DLD1 (cell line): ENCODE results near the gene BLMH.

Source experiments
- in situ Hi-C: cut with HindIII; loops from 2 replicates; pipeline ENCODE4 v1.10.0; 2017; ENCODE audit warnings: low sequenced_read_pairs

BLMH gene

DNA sequence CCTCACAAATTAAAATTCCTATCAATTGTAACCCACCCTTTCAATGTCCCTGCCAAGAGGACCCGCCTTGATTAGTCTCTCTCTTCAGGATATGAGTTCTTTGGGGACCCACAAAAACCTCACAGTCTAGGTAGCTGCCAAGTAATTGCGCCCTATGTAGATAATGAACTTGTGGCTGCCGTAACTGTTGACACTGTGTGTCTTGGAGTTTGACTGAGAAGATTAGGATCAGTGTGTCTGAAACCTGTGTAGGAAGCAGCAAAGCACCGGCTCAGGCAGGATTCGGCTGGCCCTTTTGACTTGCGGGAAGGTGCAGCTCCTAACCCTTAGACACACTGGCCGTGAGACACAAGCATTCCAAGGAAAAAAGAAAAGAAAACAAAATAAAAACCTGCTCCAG is 38.4 kb downstream of the BLMH start:
- in situ Hi-C loops = no loop called here

DNA sequence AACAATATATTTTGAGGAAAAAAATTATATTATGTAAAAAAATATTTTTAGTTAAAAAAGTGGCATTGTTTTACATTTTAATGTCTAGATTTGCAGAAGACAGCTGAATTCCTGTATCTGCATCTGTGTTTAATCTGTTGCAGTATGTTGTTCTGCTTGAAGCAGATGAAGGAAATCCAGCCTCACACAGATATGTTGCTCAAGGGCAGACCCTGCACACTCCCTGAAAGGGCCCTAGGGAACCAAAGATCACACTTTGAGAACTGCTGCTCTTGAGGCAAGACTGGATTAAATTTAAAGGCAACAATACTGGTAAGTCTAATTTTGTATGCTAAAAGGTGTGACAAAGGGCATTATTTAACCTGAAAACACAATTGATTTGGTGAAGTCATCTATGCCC is 39.8 kb downstream of the BLMH start:
- in situ Hi-C loops = no loop called here

DNA sequence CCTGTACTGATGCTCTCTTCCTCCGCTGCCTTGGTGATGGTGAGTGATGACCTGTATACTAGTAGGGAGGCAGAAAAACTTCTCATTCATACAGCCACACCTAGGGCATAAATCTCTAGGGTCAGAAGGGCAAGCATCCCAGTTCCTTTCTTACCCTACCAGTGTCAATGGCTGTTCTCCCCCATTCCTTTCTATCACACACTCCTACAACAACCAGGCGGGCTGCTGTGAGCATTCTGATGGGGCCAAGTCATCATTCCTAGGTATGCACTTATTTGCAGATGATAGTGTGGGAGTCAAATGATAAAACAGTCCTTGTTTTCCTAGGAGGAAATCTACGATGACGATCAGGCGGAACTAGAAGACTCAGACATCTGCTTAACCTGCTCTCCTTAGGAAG is 42.3 kb downstream of the BLMH start:
- in situ Hi-C loops = no loop called here

DNA sequence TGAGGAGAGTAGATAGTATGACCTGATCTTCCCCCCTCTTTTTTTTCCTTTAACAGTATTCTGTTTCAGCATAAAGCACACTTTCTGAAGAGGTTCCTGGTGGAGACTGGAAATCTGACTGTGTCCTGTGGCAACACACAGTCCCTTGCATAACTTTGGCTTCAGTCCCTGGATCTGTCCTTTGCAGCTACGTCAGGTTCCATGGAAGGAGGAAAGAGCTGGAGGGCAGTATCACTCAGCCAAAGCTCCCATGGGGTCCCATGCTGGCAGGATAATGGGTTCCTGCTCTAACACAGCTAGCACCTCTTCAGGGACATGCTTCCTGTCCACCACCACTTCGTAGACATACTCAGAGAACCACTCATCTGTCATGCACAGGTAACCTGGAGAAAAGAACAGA is 43.0 kb downstream of the BLMH start:
- in situ Hi-C loops = no loop called here

DNA sequence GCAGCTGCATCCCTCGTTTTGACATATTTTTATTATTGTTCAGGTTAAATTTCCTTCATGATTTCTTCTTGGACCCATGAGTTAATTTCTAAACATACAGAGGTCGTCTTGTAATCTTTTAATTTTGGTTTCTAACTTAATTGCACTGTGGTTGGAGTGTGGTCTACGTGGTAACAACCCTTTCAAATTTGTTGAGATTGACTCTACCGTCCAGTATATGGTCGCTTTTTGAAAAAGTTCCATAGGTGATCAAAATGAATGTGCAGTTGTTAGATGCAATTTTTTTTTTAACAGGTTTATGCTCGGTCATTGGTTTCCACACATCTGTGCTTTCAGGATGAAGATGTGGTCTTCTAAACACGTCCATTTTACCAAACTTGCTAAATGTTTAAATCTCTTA is 45.3 kb downstream of the BLMH start:
- in situ Hi-C loops = no loop called here

DNA sequence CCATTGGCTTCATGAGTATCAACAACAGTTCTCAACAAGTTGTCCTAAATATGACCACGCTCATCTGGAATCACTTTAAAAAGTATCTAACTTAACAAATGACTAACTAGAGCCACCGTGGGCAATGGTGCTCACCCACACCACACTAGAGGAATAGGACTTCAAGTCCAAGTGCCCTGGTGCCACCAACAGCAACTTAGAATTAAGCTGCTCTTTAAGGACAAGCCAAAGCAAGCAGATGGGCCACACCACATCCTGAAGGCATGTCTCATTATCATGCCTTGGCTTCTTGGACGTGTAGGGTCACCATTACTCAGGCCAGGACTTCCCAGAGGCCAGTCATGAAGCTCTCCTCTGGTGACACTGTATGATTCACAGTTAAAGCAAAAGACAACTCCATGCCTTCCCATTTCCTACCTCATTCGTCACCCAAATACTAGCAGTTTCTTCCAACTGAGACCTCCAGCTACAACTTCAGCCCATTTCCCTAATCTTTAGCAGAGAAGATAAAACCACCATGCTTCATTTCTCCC is 46.8 kb downstream of the BLMH start:
- in situ Hi-C loops = no loop called here

DNA sequence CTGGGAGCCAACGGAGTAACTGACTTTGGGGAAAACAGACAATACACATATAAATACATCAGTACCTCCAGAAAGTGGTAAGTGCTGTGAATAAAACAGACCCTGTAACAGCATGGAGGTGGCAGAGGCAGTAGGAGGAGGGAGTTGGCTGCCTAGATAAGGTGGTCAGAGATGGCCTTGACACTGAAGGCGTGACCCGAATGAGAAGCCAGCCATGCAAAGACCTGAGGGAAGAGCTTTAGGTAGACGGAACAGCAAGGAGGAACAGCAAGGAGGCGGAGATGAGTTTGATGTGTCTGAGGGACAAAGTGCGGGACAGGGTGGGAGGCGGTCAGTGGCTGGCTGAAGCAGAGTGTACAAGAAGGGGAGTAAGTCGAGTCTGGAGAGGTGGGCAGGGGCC is 48.2 kb downstream of the BLMH start:
- in situ Hi-C loops = no loop called here

DNA sequence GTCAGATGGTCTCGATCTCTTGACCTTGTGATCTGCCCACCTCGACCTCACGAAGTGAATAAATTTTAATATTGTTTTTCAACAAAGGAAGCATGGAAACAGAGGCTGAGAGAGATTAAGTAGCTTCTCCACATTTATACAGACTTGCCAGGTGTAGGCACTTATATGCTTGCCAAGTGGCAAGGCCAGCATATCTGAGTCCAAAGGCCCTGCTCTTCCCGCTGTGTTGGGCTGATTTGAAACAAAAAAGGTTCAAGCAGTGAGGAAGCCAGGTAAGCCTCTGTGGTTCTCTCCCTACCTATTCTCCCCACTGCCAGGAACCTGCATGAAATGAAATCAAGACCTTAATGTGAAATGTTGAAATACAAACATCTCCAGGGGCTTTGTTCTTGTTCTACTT is 48.7 kb downstream of the BLMH start:
- in situ Hi-C loops = no loop called here

DNA sequence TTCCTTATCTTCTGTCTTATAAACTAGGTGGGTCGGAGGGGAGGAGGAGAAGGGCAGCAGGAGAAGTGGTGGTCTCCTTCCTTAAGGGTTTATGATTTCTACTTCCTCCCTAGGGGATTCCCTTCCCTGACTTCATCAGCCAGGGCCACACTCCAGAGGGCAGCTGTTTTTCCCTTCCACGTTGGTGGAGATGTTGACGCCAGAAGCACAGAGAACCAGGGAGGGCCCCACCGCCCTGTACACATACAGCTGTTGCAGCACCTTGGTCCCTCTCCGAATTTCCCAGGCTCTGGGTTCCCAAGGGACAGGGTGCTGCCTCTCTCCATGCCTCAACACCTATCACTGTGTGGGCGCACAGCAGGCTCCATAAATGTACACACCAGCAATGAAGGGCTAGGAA is 50.7 kb downstream of the BLMH start:
- in situ Hi-C loops = no loop called here

DNA sequence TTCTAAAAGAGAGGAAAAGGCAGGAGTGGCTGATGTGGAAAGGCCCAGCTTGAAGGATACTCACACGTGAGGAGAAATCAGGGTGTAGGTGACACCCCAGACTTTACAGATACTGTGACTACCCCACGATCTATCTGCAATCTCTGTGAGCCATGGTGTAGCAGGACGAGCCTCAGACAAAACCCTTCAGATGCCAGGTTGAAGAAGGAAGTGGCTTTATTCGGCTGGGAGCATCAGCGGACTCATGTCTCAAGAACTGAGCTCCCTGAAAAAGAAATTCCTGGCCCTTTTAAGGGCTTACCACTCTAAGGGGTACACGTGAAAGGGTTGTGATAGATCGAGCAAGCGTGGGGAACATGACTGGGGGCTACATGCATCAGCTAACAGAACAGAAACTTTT is 51.6 kb downstream of the BLMH start:
- in situ Hi-C loops = no loop called here

DNA sequence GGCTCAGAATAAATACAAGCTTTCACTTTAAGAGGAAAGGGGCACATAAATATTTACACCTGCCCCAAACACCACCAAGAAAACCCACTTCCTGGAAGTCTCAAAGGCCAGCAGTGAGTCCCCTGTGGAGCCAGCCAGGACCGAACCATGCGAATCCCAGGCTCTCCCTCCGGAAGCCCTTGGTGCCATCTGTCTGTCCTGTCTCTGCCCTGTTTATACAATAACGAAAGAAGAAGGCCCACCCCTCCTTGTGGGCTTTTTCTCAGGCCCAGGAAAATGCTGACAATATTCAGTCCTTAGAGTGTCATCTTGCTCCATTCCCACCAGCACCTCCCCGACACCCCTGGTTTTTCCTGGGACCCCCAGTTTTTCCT is 52.7 kb downstream of the BLMH start:
- in situ Hi-C loops = no loop called here

DNA sequence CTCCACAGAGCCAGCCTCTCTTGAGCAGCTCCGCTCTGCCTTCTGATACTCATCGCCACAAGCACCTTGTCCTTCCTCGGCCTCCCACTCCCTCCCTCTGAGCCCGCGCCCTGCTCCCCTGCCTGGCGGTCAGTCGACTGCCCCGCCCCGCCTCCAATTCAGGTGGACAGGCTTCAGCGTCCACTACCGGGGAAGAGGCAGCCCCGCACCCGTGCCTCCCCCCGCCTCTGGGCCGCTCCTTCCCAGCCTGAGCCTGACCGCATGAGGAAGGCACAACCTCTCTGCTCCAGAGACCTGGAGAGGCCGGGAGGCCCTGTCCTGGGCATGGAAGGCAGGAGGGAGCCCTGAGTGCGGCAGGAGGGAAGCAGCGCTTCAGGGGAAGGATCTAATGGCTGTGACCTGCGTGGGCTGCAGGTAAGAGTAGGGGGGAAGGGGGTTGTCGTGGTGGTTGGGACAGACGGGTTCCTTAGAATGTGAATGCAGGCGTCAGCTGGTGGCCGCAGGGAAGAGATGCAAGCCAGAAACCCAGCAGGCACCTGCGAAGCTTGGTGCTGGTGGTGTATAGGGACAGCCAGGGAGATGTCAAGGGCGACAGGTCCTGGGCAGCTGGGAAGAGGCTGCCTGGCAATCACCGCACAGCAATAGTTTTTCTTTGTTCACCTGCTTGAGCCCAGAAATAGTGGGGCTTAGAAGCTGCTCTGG is 53.2 kb downstream of the BLMH start:
- in situ Hi-C loops = no loop called here

DNA sequence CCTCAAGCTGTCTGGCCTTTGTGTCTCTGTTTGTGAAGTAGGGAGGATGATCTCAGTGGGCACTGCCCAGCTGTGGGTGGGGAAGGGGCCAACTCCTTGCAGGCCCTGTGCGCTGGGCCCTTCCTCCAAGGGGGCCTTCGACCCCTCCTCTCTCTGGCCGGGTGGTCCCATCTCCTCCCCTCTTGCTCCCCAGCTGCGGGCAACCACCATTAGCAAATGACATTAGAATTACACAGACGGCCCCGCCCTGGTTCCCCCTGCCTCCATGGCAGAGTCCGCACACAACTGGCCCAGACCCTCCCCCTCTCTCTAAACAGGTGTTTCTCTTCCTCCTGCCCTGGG is 53.8 kb downstream of the BLMH start:
- in situ Hi-C loops = no loop called here

DNA sequence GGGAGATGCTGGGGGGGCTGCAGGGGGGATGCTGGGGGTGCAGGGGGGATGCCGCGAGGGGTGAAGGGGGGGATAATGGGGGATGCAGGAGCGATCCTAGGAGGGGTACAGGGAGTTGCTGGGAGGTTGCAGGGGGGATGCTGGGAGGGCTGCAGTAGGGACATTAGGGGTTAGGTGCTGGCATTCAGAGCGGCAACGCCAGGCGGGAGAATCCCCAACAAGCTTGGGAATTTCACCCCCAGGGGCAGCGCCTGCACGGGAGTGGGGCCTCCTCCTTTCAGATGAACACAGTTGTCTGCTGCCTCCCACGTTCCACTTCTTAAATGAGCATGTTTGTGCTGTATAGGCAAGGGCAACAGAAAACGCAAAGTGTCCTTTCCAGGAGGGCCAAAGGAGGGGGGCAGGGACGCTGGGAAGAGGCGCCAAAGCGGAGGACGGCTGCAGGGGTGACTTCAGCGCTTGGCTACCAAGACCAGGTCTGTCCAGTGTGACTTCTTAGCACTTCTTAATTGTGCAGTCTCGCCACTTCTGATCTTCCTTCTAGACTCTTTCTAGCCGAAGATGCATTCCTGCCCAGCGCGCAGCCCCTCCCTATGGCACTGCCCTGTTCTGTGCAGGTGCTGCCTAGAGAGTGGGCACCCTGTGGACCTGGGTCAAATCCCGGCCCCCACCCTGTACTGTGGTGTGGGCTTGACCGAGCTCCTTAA is 54.3 kb downstream of the BLMH start:
- in situ Hi-C loops = no loop called here

DNA sequence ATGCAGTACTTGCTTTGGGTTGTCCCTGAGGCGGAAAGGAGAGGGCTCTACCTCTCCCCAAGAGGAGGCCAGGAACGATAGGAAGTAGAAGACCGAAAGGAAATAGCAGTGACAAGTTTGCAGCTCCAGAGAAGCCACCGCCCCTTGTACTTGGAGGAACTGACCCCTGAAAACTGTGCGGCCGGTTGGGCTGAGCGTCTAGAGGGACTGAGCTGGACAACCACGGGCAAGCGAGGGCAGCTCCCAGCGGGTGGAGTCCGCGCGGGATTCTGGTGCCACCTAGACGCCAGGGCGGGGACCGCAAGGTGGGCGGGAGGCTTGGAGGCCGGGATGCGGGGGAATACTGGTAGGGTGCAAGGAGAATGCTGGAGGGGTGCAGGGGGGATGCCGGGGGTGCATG is 55.0 kb downstream of the BLMH start:
- in situ Hi-C loops = no loop called here

DNA sequence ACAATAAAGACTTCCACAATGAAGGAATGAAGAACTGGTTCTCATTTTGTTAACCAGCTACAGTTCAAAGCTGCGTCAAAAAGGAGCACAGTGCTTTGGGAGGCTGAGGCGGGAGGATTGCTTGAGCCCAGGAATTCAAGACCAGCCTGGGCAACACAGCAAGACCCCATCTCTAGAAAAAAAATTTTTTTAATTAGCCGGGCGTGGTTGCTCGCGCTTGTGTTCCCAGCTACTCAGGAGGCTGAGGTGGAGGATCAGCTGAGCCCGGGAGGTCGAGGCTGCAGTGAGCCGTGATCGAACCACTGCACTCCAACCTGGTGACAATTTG is 55.5 kb downstream of the BLMH start:
- in situ Hi-C loops = no loop called here

DNA sequence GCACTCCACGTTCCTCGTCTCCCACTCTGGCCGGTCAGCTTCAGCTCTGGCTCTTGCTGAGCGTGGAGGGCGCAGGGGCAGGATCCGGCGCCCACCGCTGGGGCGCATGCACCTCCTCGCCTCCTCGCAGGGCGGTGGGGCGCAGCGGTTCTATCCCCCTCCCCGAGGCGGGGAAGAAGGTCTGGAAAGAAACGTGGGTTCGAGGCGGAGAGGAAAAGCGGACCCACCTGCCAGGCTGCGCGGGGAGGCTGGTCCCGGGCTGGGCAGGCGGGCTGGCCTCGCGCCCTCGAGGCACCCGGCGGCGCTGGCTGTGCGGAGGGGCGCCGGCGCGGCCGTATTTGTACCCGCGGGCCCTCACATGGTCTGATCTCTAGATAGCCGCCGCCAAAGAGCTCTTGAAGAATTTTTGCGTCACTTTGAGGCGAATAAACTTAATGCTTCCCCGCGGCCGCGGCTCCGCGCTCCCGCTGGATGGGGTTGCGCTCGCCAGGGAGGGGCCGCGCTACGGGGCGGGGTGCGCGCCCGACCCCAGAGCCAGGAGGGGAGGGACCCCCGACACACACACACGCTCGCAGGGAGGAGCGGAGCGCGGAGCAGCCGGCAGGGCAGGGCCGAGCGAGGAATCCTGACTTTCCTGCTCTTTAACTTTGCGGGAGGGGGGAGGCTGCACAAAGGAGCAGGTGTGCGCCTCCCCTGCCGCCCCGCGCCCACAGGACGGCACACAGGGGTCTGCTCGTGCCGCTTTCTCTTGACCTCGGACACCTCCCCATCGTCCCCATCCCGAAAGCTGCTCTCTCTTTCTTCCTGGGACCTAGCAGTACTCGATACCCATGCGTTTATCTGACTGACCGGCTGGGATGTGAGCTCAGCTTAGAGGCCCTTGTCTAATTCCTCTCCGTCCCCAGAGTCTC is 56.1 kb downstream of the BLMH start, which contains the start of gene SLC6A4:
TSS of gene SLC6A4 (minus strand) at position 312 of the 911 bp plus-strand sequence. CDS start 13,739 bp downstream, outside the sequence.
- in situ Hi-C loops = no loop called here

DNA sequence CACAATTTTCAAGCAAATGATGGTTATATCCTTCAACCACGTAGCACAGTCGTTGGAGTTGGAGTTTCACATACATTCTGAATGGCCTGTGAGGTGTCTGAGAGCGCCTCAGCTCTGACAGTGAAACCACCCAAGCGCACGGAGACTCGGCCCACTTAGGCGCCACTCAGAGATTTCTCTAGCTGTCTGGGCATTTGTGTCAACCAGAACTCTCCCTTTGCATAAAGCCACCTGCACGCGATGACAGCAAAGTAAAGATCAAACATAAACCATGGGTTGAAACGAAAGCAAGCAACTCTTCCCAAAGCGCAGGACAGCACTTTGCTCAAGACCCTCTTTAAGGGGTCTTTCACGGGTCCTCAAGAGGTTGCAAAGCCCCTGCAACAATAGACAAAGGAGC is 56.8 kb downstream of the BLMH start:
- in situ Hi-C loops = no loop called here

DNA sequence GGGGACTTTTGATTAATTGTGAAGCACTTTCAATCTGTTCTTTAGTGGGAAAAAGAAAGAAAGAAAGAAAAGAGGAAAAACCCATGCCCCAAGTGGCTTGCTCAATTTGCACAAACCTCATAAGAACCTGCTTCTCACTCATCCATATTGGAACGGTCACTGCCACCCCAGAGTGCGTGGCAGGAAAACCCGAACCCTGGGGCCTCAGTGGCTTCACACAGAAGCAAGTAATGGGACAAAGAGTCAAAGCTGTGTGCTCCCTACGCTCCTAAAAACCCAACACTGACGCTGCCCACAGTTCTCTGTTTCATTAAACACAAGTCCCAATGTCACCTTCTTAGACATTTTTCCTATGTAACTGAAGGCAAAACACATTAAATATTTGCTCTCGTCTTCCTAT is 57.4 kb downstream of the BLMH start:
- in situ Hi-C loops = no loop called here

DNA sequence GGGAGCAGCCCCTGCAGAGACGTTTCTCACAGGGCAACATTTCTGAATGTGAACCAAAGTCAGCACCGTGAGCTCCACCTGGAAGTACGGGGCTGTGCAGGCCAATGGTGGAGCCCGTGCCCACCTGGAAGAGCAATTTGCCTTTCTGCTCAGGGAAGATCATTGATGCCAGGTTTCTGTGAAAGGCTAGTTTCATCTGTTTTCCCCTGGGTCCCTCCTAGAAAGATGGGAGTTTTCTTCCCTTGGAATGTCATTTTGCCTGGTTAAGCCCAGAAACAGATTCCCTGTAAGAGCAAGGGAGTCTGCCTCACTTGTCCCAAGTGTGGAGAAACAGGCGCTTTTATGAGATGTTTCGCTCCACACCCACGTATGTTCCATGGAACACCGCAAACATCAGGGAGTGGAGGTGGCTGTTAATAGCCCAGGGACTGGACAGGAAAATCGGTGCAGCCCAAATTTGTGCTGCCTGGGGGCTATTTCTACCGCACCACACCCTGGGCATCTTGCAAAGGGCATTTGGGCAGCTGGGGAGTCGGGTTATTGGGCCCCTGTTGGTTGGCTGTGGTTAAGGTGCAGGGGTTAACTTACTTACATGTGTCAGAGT is 58.8 kb downstream of the BLMH start:
- in situ Hi-C loops = no loop called here
